Adipose tissue (tissue), 3 donors: ENCODE results near the gene BMP5. TPM values are rescaled to one million over a fixed set of nuclear protein-coding genes. Genes with fewer than 3 reads are reported as not detected.

Source experiments
- H3K27ac ChIP-seq: one replicate; pipeline ENCODE4 v1.5.1; 2013; ENCODE audit warnings: low read depth, low read length
- WGBS, 3 donors: extraction: QIAGEN DNeasy Blood & Tissue Kit; methylation state at CpG; one replicate each; pipeline ENCODE4 v1.1.7; 2013; 5-methylcytosine and 5-hydroxymethylcytosine counted together
- polyA plus RNA-seq, 3 donors: library from polyadenylated mRNA; stranded (reverse); fragments of 200-250 nt; gene quantifications; one replicate each; pipeline ENCODE4 v1.2.3, GENCODE V29; 2013
- donor health status: healthy with polysubstance abuse.
- donor health status: Bipolar disorder and iron deficiency.
- donor health status: healthy.

BMP5 gene
- polyA plus RNA-seq, 3 donors, result 0.09 to 0.26 (median 0.11) TPM

- no peak overlapping the region for H3K27ac ChIP-seq
Measured at GRCh38 chr6:55825402-55826051, 49.9 kb downstream of the BMP5 start.

DNA sequence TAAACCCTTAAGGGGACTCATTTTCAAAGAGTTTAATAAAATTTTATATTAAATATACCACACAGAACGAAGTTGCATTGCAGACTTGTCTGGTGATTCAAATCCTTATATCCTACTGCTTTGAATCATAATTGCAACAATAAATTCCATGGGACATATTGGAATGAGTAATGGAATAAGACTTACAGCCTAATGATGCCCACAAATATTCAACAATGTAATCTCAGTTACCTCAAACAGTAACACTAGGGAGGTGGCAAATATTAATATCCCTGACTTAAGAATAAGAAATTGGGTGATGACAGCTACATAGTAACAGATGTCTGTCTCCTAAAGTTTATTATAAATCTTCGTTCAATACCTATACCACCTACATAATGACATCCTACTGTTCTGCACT, 52.6 kb downstream of the BMP5 start:
- no peak overlapping the region for H3K27ac ChIP-seq
- 59 to 82% (median 77%) methylated on average over 2 of the region's 2 CpGs for WGBS, 3 donors

GRCh38 chr6:55822005-55822404, 53.4 kb downstream of the BMP5 start:
- no peak overlapping the region for H3K27ac ChIP-seq
- WGBS, 3 donors, result 74 to 83% (median 80%) methylated on average over 2 of the region's 2 CpGs

GRCh38 chr6:55820696-55821095, 54.7 kb downstream of the BMP5 start:
- 52 to 67% (median 59%) methylated on average over 1 of the region's 1 CpG for WGBS, 3 donors
- H3K27ac ChIP-seq, result no peak overlapping the region

- H3K27ac ChIP-seq, result no peak overlapping the region
- WGBS, 3 donors, result 82 to 85% (median 82%) methylated on average over 4 of the region's 4 CpGs
Measured at GRCh38 chr6:55819811-55820210, 55.6 kb downstream of the BMP5 start.

DNA sequence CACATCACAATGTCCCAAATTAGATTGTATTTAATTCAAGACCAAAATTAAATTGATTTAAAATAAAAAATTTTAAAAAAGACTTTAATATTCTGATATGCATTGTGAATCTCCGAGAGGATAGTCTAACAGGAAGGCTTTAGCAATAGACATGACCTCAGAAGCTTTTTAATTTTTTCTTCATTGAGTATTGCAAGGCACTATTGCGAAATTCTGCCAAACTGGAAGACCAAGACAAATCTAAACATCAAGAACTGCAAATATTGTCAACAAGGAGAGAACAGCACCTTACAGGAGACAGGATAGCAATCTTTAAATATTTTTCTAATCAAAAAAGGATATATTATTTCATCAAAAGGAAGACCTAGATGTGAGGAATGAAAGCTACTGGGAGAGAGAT, 56.9 kb downstream of the BMP5 start:
- H3K27ac ChIP-seq, result no peak overlapping the region
- 52 to 71% (median 55%) methylated on average over 2 of the region's 2 CpGs for WGBS, 3 donors

- WGBS, 3 donors, result 37 to 63% (median 50%) methylated on average over 1 of the region's 1 CpG
- no peak overlapping the region for H3K27ac ChIP-seq
Measured at GRCh38 chr6:55812509-55812908, 62.9 kb downstream of the BMP5 start.

DNA sequence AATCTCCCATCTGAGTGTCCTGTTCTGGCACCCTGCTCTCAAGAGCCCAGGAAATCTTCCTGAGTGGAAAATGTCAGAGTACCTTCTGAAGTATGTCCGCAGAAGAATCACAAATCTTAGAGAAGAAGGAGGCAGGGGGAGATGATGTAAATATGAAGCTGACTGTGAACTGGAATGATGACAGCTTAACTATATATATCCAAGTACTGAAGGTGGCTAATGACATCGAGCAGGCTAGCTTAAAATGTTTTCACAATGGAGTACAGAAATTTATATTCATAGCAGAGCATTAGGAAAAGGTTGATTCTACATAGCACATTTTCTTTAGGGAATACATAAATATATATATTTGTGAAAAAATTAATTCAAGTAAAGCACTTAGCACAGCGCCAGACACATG, 64.3 kb downstream of the BMP5 start:
- 74 to 80% (median 77%) methylated on average over 3 of the region's 3 CpGs for WGBS, 3 donors
- no peak overlapping the region for H3K27ac ChIP-seq

GRCh38 chr6:55802259-55802658, 73.1 kb downstream of the BMP5 start:
- WGBS, 3 donors, result 62 to 92% (median 87%) methylated on average over 4 of the region's 4 CpGs
- H3K27ac ChIP-seq, result no peak overlapping the region

- H3K27ac ChIP-seq, result no peak overlapping the region
Measured at GRCh38 chr6:55798571-55798970, 76.8 kb downstream of the BMP5 start.

DNA sequence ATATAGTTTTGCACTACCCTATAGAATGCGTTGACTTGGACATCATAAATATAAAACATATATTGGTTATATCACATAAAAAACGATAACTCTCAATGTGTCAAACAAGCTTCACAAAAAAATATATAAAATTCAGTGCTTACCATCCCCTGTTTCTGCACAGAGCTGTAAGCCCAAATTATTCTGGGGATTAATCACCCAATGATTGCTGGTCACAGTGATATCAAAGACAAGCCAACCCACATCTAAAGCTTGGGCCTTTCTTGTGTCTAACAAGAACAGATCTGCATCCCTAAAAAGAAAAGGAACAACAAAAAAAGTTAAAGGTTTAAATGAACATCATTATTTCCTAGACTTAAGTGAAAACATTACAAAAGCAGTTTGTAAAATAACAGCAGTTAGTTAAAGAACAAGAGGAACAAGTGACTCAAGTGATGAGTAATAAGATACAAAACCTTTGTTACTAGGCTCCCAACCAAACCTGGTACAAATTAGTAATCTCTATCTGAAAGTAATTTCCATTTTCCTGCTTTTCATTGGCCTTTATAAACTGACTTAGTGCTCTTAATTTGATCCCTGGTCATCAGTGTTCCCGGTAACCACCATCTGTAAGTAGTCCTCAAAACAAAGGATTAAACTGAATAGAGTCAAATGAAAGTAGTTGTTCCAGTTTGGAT, 81.1 kb downstream of the BMP5 start:
- 82 to 92% (median 86%) methylated on average over 3 of the region's 3 CpGs for WGBS, 3 donors

GRCh38 chr6:55785273-55785672, 90.1 kb downstream of the BMP5 start:
- WGBS, 3 donors, result 87 to 89% (median 88%) methylated on average over 6 of the region's 6 CpGs
- no peak overlapping the region for H3K27ac ChIP-seq

More for the DNA sequence above, 81.1 kb downstream of the BMP5 start:
- no peak overlapping the region for H3K27ac ChIP-seq

DNA sequence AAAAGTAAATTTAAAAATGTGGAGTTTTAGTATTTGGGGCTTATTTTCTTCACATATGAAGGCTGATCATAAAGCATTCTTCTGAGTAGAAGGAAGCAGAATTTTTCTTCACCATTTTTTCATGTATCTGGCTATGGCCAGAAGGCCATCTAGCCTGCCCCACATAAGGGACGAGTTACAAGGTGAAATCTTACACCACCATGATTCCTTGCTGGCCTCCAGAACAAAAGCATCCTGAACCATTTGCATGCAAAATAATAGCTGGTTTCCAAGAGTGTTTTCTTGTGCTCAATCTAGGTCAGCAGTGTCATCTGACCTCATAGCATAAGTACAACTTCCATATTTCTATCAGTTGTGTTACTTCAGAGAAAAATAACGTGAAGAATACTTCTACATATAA, 93.1 kb downstream of the BMP5 start:
- no peak overlapping the region for H3K27ac ChIP-seq
- WGBS, 3 donors, result 57 to 62% (median 61%) methylated on average over 2 of the region's 2 CpGs

- 79 to 91% (median 86%) methylated on average over 2 of the region's 2 CpGs for WGBS, 3 donors
- H3K27ac ChIP-seq, result no peak overlapping the region
Measured at GRCh38 chr6:55778705-55779104, 96.7 kb downstream of the BMP5 start.

- 82 to 93% (median 89%) methylated on average over 1 of the region's 1 CpG for WGBS, 3 donors
- H3K27ac ChIP-seq, result no peak overlapping the region
Measured at GRCh38 chr6:55777469-55777868, 97.9 kb downstream of the BMP5 start.

DNA sequence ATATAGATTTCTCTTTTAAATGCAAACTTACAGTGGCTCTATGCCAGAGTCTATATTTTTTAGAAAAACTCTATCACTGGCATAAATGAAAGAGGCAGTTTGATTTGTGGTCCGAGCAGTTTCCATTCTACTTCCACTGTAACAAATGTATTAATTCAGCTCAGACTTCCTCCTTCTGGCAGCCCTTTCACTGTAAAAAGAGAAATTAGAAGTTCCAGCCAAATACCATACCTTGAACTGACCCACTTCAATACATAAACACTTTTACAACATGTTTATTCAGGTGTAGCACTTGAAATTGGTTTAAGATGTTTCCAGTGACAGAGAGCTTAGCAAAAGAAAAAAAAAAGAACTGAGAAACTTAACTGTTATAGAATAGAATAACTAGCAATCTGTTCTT, 99.3 kb downstream of the BMP5 start:
- H3K27ac ChIP-seq, result no peak overlapping the region
- WGBS, 3 donors, result 18 to 36% (median 27%) methylated on average over 1 of the region's 1 CpG

DNA sequence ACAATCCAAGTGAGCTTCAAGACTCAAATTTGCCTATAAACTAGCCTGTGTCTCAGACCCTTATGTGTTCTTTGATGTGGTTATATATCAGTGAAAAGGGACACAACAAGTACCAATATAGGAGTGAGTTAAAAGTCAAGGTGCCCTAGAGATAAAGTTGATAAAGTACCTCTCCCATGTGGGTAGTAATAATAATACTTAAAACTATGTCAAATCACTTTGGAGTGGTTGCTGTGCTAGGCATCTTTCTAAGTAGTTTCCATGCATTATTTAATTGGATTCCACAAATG, 100.4 kb downstream of the BMP5 start:
- H3K27ac ChIP-seq, result no peak overlapping the region

DNA sequence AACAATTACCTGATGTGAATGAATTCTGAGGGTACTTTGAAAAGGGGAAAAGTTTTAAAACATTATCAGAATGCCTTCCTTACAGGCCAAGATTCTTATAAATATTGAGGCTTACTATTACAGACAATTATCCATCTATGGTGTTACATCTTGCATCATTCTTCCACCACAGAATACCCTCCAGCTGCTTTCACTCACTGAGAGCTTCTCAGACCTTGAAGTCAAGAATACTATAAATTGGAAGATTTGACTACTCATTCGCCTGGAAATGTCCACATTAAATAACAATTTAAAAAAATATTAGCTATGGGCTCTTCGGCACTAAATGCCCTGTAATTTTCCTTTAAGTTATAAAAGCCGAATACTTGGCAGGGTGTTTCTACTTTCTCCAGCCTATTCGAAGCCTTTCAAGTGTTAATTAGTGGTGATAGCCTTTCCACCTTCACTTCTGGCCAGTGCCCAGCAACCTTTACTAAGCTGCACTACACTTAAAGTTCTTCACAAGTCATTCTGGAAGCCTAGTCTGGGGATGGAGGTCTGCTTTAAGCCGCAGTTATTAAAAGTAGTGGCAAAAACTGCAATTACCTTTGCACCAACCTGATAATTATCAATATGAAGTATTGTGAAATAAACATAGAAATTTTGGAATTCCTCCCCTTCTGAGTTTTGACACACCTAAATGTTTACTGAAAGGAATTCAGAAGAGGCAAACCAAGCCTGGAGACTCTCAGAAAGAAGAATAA, 100.9 kb downstream of the BMP5 start:
- H3K27ac ChIP-seq, result no peak overlapping the region
- 69 to 81% (median 69%) methylated on average over 5 of the region's 5 CpGs for WGBS, 3 donors

DNA sequence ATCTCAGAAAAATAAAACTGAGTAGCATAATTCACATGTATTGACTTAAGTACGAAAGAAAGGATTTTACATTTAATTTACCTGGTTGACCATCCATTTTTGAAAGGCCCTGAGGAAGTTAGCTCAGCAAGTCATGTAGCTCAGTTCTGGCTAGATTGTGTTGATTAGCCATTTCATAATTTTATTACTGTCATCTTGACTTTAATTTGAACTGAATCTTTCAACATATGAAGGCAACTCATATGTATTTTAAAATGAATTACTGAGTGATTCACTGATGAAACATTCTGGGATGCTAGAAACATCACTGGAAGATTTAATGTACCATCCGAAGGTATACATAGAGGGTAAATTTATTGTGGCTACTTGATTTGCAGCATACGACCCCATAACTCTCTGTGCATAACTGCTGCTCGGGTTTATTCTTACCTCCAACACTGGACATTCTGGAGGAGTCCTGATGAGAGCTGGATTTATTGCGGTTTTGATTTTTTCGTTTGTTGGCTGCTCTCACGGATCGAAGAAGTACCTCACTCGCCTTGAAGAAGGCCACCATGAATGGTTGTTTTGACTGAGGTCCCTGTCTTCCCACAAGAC, 101.7 kb downstream of the BMP5 start:
- no peak overlapping the region for H3K27ac ChIP-seq
- WGBS, 3 donors, result 87 to 91% (median 87%) methylated on average over 9 of the region's 9 CpGs

GRCh38 chr6:55772730-55773129, 102.7 kb downstream of the BMP5 start:
- whole genome bisulfite sequencing, 3 donors, result 47 to 81% (median 75%) methylated on average over 3 of the region's 3 CpGs
- H3K27ac ChIP-seq, result no peak overlapping the region
